ENCODE data around the gene IFNA8. TPM values are rescaled to one million over a fixed set of nuclear protein-coding genes. Genes with fewer than 3 reads are reported as not detected.

The IFNA8 gene
- total and polyA plus RNA-seq, 2 of the 8 experiments (the other 6 are each of a cell fraction or from before 2014, with no cell fraction given): not detected

DNA sequence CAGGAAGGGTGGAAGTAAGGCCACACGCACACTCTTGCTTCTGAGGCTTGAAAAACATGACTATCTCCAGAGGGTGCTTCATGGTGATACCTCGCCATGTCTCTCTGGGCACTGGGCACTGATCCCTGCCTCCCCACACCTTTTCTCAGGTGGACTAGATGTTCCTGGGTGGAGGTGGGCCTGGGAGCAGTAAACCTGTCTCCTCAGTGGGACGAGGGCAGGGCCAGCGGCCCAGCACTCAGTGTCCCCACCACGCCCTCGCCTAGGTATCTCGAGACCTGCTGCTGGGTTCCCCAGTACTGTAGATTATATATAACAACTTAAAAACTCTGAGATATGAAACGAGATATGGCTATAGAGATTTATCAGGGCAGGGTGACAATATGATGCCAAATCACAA lies 46.6 kb upstream of the IFNA8 start:
- FAIRE-seq: no peak
- Histone ChIP-seq H4K91ac (replicated peaks; ENCODE audit: insufficient read length, low read length) (no peak overlapping the region), H3K4me2 (ENCODE audit: insufficient read depth in 1 of 2, low read depth in 2 of 2, low read length in 2 of 2) (no peak overlapping the region), H2AFZ (ENCODE audit: low read length) (no peak overlapping the region), H2BK15ac (ENCODE audit: low read length) (no peak overlapping the region), H3K4me3 (ENCODE audit: extremely low read depth in 1 of 4, insufficient read depth in 2 of 4, low read depth in 3 of 4, low read length in 4 of 4) (no peak overlapping the region), H3K9me3 (ENCODE audit: insufficient read depth in 2 of 2, low read depth in 1 of 2, low read length in 1 of 2) (no peaks in the 10 kb centered on the region), H3K4me1 (replicated peaks in 1 of 4; ENCODE audit: control insufficient read depth in 3 of 4, insufficient read depth in 4 of 4, low read length in 3 of 4) (no peaks in the 10 kb centered on the region), H2BK120ac (replicated peaks; ENCODE audit: low read depth, low read length) (no peak overlapping the region), H3K27me3 (replicated peaks in 1 of 4; ENCODE audit: control insufficient read depth in 3 of 4, extremely low read depth in 1 of 4, insufficient read depth in 3 of 4, low read length in 3 of 4) (no peaks in the 10 kb centered on the region), H3K4ac (replicated peaks; ENCODE audit: insufficient read length, low read depth, low read length) (no peak overlapping the region), H3K18ac (ENCODE audit: extremely low read depth, low read length) (no peak overlapping the region), H3K79me2 (ENCODE audit: control insufficient read depth in 1 of 2, insufficient read depth in 2 of 2, low read length in 2 of 2) (no peaks in the 10 kb centered on the region), H3K27ac (ENCODE audit: low read depth, low read length) (no peak overlapping the region), H3K56ac (replicated peaks; ENCODE audit: insufficient read length, low read depth, low read length) (no peak overlapping the region), H3K9ac (replicated peaks in 1 of 4; ENCODE audit: extremely low read depth in 1 of 4, low read depth in 3 of 4, low read length in 3 of 4) (no peak overlapping the region), H3K23me2 (ENCODE audit: low read depth, low read length) (no peaks in the 10 kb centered on the region; the same call in 1 of the 2 replicates), H2BK12ac (ENCODE audit: low read depth, low read length) (no peak overlapping the region), H4K8ac (ENCODE audit: extremely low read depth, insufficient read depth, low read length) (no peak overlapping the region), H3K14ac (ENCODE audit: insufficient read length) (no peak overlapping the region), H3K36me3 (ENCODE audit: control insufficient read depth in 2 of 4, insufficient read depth in 4 of 4, low read length in 3 of 4) (no peaks in the 10 kb centered on the region), H3K79me1 (ENCODE audit: low read depth, low read length) (no peaks in the 10 kb centered on the region), H2BK5ac (ENCODE audit: low read depth, low read length) (no peak overlapping the region), H4K20me1 (replicated peaks in 1 of 2; ENCODE audit: control insufficient read depth in 1 of 2, insufficient read depth in 2 of 2, low read length in 2 of 2) (no peaks in the 10 kb centered on the region), H4K5ac (ENCODE audit: insufficient read length, low read depth, low read length) (no peak overlapping the region), H3K23ac (ENCODE audit: insufficient read length) (no peak overlapping the region), H2AK5ac (ENCODE audit: low read depth, low read length) (no peak overlapping the region), H2BK20ac (ENCODE audit: low read length) (no peak overlapping the region)
- TF ChIP-seq CHD1 (IDR thresholded peaks at IDR 0.05; ENCODE audit: low read depth, low read length) (no peak), BRCA1 (IDR thresholded peaks at IDR 0.05; ENCODE audit: low read depth, low read length) (no peak), SIRT6 (IDR thresholded peaks at IDR 0.05; ENCODE audit: low read length) (no peak), PHF8 (conservative IDR thresholded peaks at IDR 0.05; ENCODE audit: low read depth, low read length) (no peak), SP1 (IDR thresholded peaks at IDR 0.05; ENCODE audit: low read depth, low read length) (no peak), BCL11A (IDR thresholded peaks at IDR 0.05; ENCODE audit: low read depth in 2 of 2, low read length in 2 of 2) (no peak), SIN3A (conservative IDR thresholded peaks at IDR 0.05 in 1 of 2, IDR thresholded peaks at IDR 0.05 in 1 of 2; ENCODE audit: low read depth in 1 of 2, low read length in 2 of 2) (no peak), CEBPB (IDR thresholded peaks at IDR 0.05; ENCODE audit: low read depth, low read length) (no peak), CHD2 (IDR thresholded peaks at IDR 0.05; ENCODE audit: low read length) (no peak), EGR1 (IDR thresholded peaks at IDR 0.05; ENCODE audit: borderline replicate concordance, low read depth, low read length) (no peak)
- TF ChIP-seq, protein P1, sequence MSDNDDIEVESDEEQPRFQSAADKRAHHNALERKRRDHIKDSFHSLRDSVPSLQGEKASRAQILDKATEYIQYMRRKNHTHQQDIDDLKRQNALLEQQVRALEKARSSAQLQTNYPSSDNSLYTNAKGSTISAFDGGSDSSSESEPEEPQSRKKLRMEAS (IDR thresholded peaks at IDR 0.05): no peak
- 93% methylated on average over 8 of the region's 8 CpGs; no CpG with 5 or more reads in 1 of the 2 experiments for WGBS, 2 experiments (ENCODE audit: extremely low coverage in 1 of 2, insufficient coverage in 1 of 2, insufficient read length in 1 of 2, insufficient replicate concordance in 2 of 2, low coverage in 1 of 2, low lambda C conversion rate in 2 of 2, missing lambda C conversion rate in 1 of 2)
- POLR2A ChIA-PET (ENCODE audit: partially characterized antibody): no interaction called here
- CTCF ChIA-PET (ENCODE audit: partially characterized antibody): no interaction called here
- no peak for DNase-seq (ENCODE audit: low read depth in 1 of 2, low spot score in 2 of 2)

Data from H1 (cell line).